ENCODE results near the gene NDUFS8.
"Not testable (repeated sequence)": the region's sequence is repeated elsewhere in the genome, so short reads cannot be mapped to it uniquely, and the experiment has no call there.

NDUFS8 gene

DNA sequence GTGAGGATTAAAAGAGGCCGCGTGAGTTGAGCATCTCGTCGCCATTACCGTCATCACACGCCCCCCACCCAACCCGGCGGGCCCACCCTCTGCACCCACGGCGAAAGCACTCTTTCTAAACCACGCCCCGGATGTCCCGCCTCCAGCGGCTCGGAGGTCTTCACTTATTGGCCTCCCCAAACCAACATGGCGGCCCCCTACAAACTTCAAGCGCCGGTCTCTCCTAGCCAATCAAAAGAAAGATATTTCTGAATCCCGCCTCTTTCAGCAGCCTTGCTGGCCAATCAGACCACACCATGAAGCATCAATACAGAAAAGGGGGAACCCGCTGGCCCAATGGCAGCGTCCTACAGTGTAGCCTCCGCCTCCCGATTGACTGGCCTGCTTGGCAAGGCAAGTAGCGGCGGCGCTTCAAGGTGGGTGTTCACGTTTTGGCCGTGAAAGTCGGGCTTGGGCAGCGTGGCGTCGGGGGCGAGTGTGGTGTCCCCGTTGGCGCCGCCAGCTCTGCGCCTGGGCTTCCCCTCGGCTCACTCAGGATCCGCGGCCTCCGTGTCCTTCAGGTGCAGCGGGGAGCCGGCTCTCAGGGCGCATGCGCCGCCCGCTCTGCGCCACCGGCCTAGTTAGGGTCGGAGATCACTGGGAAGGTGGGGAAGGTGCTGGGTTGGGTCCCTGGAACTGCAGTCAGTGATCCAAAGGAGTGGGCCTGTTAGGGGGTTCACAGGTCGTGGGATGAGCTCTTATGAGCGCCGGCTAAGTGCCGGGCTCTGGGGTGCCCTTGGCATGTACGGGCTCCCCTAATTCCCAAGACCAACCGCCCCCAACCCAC, at the start of gene NDUFS8:
Gene NDUFS8, plus strand, starts transcription at position 364 of the 826 bp plus-strand sequence. CDS start 1,471 bp downstream, outside the sequence.
- H3K4me3 Mint-ChIP-seq = peak within 1 kb of the TSS; percentile 90
- peaks cover 19% of the 10 kb centered on the region for H3K36me3 Mint-ChIP-seq
- H3K9me3 Mint-ChIP-seq = no peaks in the 10 kb centered on the region
- peak; percentile 80 to 96 for DNase-seq (ENCODE audit: low spot score in 2 of 2)
- peaks cover 37% of the 10 kb centered on the region for H3K4me1 Mint-ChIP-seq
- peak within 1 kb of the TSS; percentile 96 for H3K27ac Mint-ChIP-seq
- peak; percentile 97 for ATAC-seq

DNA sequence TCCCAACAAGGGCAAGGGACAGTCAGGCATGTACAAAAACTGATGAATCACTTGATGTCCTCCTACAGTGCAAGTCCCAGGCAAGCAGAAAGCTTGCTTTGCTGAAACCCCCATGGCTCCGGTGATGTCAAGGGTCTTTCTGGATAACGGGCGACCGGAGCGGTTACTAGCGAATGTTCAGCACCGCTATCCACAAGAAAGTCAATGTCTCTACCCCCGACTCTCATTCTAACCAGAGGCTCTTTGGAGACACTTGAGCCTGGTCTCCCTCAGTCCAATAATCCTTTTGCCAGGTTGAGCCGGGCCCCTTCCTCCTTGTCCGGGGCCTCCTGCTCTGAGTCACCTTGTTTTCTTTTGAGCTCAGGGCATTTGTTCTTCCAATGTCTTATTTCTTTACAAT, 49.3 kb upstream of the NDUFS8 start:
- not testable (repeated sequence) for H3K4me1 Mint-ChIP-seq; ATAC-seq; H3K4me3 Mint-ChIP-seq; H3K36me3 Mint-ChIP-seq; H3K27ac Mint-ChIP-seq; DNase-seq (ENCODE audit: low spot score in 2 of 2); H3K9me3 Mint-ChIP-seq

DNA sequence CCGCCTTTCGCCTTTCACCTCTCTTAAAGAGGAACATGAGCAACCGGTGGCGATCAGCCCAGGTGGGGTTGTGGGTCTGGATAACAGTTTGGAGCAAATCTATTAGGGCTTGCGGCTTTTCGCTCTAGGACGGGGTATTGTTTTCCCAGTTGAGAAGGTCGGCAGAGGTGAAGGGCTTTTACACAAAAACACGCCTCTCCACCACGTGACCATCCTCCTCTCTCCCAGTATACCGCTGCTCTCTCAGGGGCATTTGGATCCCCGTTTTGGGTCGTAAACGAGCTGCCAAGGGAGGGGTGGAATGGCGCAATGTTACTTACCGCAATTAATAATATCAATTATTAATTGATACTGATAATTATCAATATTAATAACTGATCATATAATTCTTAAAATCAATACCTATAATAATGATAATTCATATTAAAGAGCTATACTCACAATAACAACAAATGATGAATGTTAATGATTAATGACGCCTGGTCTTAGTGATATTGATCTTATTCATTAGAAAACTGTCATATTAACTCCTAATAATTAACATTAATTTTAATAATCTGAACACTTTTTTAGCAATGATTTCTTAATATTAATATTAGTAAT, 48.1 kb upstream of the NDUFS8 start:
- H3K27ac Mint-ChIP-seq; ATAC-seq; H3K4me3 Mint-ChIP-seq; H3K36me3 Mint-ChIP-seq; DNase-seq (ENCODE audit: low spot score in 2 of 2); H3K9me3 Mint-ChIP-seq; H3K4me1 Mint-ChIP-seq: not testable (repeated sequence)

DNA sequence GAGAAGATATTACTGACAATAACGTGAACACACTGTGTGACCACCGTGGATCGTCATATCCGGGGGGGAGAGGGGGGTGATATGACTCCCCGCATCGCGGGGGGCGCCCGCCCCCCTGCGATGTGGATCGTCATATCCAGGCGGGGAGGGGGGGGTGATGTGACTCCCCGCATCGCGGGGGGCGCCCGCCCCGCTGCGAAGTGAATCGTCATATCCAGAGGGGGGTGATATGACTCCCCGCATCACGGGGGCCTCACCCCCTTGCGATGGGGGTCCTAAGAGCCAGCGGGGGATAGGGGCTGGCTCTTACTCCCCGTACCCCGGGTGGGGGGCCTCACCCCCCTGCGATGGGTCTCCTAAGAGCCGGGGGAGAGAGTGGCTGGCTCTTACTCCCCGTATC, 46.5 kb upstream of the NDUFS8 start:
- no peak overlapping the region for H3K27ac Mint-ChIP-seq
- no peak overlapping the region for H3K4me3 Mint-ChIP-seq
- DNase-seq (ENCODE audit: low spot score in 2 of 2) (no peak), ATAC-seq (no peak)
- H3K9me3 Mint-ChIP-seq = no peaks in the 10 kb centered on the region
- H3K4me1 Mint-ChIP-seq = no peaks in the 10 kb centered on the region
- peaks cover 8% of the 10 kb centered on the region for H3K36me3 Mint-ChIP-seq

DNA sequence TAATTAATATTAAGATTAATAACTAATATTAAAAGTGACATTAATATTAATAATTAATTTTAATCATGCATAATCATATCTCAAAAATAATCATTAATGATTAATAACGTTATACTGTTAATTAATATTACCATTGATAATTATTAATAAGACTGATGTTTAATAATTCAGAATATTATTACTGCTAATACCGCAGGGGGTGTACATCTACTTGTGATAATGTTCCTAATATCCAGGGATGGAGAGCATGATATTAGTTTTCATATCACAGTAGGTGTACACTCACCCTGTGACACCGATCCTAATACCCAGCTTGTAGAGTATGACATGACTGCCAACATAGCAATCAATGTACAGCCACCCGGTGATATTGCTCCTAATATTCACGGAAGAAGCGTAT, 45.2 kb upstream of the NDUFS8 start:
- not testable (repeated sequence) for DNase-seq (ENCODE audit: low spot score in 2 of 2); H3K36me3 Mint-ChIP-seq; ATAC-seq; H3K4me3 Mint-ChIP-seq; H3K4me1 Mint-ChIP-seq; H3K9me3 Mint-ChIP-seq; H3K27ac Mint-ChIP-seq

DNA sequence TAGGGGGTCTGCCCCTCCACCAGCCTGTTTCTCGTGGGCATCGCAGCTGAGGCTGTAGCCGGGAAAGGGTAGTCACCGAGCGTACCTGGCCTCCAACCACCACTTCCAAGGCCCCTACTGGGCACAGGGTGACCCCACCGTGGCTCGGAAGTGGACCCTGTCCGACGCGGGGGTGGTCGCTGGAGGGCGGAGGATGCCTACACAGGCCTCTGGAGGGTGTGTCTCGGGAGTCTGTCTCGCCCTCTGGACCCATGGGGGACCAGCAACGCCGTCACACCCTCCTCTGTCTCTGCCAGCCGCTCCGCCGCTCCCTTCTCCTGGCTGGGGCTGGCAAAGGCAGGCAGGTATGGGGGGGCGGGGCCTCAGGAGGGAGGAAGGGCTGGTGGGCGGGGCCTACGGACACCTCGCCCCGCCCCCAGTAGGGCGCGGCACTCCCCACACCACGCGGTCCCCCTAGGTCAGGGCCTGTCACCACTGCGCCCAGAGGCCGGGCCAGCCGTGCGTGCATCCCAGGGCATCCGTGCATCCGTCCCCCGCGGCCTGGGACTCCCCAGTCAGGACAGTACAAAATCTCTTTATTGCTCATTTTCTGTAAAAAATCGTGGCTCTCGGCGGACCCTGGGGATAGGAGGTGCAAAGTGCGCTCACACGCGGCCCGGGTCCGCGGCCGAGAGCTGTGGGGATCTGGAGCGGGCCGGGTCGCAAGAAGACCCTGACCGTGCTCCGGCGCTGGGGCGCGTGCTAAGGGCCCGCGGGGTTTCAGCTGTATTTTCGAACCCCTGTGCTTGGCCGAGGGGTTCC, 39.7 kb upstream of the NDUFS8 start:
- H3K36me3 Mint-ChIP-seq; DNase-seq (ENCODE audit: low spot score in 2 of 2); H3K4me1 Mint-ChIP-seq; H3K9me3 Mint-ChIP-seq; H3K27ac Mint-ChIP-seq: not testable (repeated sequence)
- peak overlapping the region; percentile 14 for H3K4me3 Mint-ChIP-seq
- ATAC-seq = peak; percentile 58

DNA sequence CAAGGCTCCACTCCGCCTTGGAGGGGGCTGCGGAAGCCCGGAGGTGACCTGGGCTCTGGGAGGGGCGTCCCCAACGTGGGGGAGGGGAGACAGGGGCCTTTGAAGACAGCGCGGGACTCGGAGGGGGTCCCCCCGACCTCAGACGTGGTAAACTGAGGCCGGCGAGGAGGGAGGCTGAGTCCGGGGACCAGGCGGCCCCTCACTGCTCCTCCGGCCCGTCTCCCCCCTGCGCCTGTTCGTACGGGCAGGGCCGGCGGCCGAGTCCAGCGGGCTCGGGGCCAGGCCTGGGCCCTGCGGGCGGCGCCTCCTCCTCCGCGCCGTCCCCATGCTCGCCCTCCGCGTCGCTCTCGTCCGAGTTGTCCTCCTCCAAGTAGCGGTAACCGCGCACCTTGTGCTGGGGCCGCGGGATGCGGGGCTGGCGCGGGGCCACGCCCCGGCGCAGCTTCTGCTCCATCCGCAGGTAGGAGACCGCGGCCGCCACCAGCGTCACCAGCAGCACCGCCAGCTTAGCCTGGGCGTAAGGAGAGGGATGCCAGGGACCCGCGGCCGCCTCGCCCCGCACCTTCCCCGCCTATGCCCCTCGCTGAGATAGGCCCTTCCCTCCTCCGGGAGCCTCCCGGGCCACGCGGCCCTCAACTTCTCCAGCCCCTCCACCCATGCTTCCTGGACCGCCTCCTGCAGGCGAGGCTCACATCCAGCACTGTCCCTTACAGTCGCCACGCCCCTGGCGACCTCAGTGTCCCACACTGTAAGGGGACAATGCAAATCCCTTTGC, 38.9 kb upstream of the NDUFS8 start:
- H3K9me3 Mint-ChIP-seq; ATAC-seq; H3K36me3 Mint-ChIP-seq; H3K4me1 Mint-ChIP-seq; DNase-seq (ENCODE audit: low spot score in 2 of 2); H3K27ac Mint-ChIP-seq: not testable (repeated sequence)
- H3K4me3 Mint-ChIP-seq = peak overlapping the region; percentile 14

DNA sequence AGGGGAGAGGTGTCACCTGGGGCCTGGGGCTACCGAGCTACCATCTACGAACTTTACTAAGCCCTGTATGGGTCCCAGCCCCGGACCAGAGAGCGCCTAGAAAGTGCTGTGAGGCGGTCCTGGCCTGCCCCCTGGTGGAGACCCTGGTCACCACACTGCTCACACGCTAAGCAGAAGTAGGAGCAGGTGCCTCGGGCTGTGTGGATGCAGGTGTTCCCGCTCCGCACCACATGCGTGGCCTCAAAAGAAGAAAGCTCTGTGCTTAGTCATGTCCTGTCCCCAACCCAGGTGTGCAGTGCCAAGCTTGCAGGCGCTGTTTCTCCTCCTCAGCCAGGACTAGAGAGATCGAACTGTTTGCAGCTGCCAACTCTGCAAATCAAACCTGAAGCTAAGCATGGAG, 36.7 kb upstream of the NDUFS8 start:
- not testable (repeated sequence) for H3K27ac Mint-ChIP-seq, H3K4me3 Mint-ChIP-seq, H3K9me3 Mint-ChIP-seq, ATAC-seq
- peak in 1 of 2 donors; percentile 72 for DNase-seq (ENCODE audit: low spot score in 2 of 2)
- Mint-ChIP-seq H3K4me1 (peaks cover 31% of the 10 kb centered on the region), H3K36me3 (peaks cover 12% of the 10 kb centered on the region)

DNA sequence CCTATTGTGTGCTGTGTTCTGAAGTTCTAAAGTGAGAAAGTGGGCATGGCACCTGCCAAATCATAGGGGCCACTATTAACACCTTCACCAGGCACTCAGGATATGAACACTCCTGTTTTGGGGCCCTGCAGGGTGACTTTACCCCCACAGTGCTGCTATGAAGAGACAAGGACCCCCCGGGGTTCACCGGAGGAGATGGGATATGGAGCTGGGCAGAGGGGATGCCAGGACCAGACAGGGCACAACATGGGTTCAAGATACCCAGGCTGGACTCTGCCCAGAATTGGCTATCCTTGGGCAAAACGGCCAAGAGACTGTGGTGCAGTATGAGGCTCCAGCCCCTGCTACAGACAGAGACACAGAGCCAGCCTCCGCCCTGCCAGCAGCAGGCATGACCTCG, 36.1 kb upstream of the NDUFS8 start:
- not testable (repeated sequence) for DNase-seq (ENCODE audit: low spot score in 2 of 2); H3K4me3 Mint-ChIP-seq; ATAC-seq; H3K9me3 Mint-ChIP-seq; H3K27ac Mint-ChIP-seq
- H3K4me1 Mint-ChIP-seq = peaks cover 33% of the 10 kb centered on the region
- peaks cover 12% of the 10 kb centered on the region for H3K36me3 Mint-ChIP-seq

DNA sequence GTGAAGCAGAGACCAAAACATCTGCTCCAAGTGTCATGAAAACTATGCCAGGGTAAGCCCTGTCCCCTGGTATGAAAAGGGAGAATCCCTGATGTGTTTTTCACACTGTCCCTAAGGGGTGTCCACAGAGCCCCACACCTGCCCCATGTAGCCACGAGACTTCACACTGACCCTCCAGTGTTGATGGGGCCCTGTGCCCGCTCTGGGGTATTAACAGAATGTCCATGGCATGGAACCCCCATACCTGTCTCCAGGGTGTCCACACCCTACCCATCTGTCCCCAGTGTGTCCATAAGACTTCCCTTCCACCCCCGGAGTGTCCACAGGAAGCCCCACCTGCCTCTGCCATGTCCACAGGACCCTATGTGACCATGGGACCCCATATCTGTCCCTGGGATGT, 35.4 kb upstream of the NDUFS8 start:
- H3K4me3 Mint-ChIP-seq = not testable (repeated sequence)

DNA sequence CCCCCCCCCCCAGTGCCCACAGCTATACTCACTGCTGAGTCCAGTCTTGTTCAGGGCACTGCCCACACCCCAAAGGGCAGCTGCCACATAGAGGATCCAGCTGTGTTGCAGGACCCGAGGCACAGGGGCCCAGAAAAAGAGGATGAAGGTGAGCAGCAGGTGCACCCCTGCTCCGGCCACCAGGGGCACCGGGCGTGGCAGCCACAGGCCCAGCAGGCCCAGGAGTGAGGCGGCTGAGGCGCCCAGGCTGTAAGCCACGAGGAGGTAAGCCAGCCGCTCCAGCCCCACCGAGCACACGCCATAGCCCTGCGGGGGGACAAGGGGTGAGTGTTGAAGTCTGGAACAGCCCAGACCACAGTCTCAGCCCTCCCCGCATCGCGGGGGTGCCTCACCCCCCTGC, 34.9 kb upstream of the NDUFS8 start:
- H3K36me3 Mint-ChIP-seq = peaks cover 12% of the 10 kb centered on the region
- H3K9me3 Mint-ChIP-seq; ATAC-seq; DNase-seq (ENCODE audit: low spot score in 2 of 2); H3K4me3 Mint-ChIP-seq; H3K27ac Mint-ChIP-seq: not testable (repeated sequence)
- peaks cover 33% of the 10 kb centered on the region for H3K4me1 Mint-ChIP-seq

More for the DNA sequence above, 35.4 kb upstream of the NDUFS8 start:
- Mint-ChIP-seq H3K36me3 (peaks cover 12% of the 10 kb centered on the region), H3K4me1 (peaks cover 33% of the 10 kb centered on the region)
- DNase-seq (ENCODE audit: low spot score in 2 of 2); H3K9me3 Mint-ChIP-seq; ATAC-seq; H3K27ac Mint-ChIP-seq: not testable (repeated sequence)

DNA sequence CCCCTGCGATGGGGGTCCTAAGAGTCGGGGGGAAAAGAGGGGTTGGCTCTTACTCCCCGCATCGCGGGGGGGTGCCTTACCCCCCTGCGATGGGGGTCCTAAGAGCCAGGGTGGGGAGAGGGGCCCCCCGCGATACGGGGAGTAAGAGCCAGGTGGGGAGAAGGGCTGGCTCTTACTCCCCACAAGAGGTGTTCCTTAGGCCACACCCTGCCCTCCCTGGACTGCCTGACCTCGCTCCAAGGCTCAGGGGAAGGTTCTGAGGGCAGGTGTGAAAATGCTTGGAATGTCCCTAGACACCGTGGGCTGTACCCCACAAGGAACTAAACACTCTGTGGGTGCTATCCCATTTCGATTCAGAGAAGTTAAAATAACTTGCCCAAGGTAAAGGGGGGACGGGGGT, 34.4 kb upstream of the NDUFS8 start:
- Mint-ChIP-seq H3K4me1 (peaks cover 33% of the 10 kb centered on the region), H3K36me3 (peaks cover 12% of the 10 kb centered on the region), H3K4me3 (no peak overlapping the region), H3K27ac (no peak overlapping the region), H3K9me3 (no peaks in the 10 kb centered on the region)
- DNase-seq (ENCODE audit: low spot score in 2 of 2) = no peak
- ATAC-seq = no peak

DNA sequence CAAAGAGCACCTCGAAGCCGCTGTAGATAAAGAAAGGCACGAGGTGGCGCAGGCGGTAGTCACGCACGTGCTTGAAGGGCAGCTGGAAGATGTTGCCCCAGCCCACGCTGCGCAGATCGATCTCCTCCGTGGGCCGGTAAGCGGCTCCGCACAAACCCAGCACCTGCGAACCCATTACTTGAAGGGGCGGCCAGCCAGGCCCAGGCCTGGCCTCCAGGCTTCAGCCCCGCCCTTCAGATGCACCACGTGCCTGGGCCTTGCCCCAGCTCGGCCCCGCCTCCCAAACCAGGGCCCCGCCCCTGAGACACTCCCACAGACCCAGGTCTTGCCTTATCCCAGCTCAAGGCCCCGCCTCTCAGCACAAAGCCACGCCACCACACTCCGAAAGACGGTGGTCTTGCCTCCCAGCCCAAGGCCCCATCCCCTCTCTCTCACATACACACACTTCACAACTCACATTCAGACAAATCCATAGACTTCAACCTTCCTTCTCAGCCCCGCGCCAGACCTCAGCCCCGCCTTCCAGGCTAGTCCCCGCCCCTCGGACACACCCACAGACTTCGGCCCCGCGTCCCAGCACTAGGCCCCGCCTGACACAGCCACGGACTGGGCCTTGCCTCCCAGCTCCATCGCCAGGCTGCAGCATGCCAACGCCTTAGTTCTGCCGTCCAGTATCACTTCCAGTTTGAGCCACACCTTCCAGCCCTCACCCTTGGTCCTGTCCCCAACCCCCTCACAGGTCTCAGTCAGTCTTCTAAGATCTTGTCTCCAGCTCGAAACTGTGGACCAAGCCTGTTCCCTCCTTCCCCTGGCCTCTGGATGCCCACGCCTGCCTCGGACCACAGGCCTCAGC, 33.6 kb upstream of the NDUFS8 start:
- DNase-seq (ENCODE audit: low spot score in 2 of 2) (no peak), ATAC-seq (peak; percentile 72)
- peaks cover 33% of the 10 kb centered on the region for H3K4me1 Mint-ChIP-seq
- no peaks in the 10 kb centered on the region for H3K9me3 Mint-ChIP-seq
- H3K36me3 Mint-ChIP-seq = peaks cover 12% of the 10 kb centered on the region
- no peak overlapping the region for H3K27ac Mint-ChIP-seq
- H3K4me3 Mint-ChIP-seq = no peak overlapping the region

DNA sequence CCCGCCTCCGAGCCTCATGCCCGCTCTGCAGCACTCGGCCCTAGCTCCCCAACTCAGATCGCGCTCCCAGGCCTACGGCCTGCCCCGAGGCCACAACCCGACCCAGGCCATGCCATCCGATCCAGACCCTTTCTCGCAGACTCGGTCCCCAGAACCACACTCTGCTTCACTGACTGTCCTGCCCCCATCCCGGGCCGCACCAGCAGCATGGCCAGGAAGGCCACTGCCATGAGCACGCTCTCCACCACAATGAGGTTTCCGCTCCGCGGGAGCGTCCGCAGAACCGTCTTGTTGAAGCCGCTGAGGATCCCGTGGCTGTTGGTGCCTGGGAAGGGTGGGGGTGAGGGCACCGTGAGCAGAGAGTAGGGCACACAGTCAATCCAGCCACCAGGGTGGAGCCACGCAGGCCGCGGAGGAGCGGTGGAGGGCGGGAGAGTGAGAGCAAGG, 33.0 kb upstream of the NDUFS8 start:
- H3K4me3 Mint-ChIP-seq = no peak overlapping the region
- H3K27ac Mint-ChIP-seq = no peak overlapping the region
- ATAC-seq = peak; percentile 43
- H3K9me3 Mint-ChIP-seq = no peaks in the 10 kb centered on the region
- H3K4me1 Mint-ChIP-seq = peaks cover 35% of the 10 kb centered on the region
- no peak for DNase-seq (ENCODE audit: low spot score in 2 of 2)
- peaks cover 11% of the 10 kb centered on the region for H3K36me3 Mint-ChIP-seq
